HG03097 (cell line): ENCODE results near the gene CREBBP.
"Not testable (repeated sequence)": the region's sequence is repeated elsewhere in the genome, so short reads cannot be mapped to it uniquely, and the experiment has no call there.

Experiments used
- ATAC-seq: cut with Tn5 transposase; IDR thresholded peaks from one replicate; pipeline ENCODE4 v1.9.1; 2021; ENCODE audit not compliant: unreplicated experiment, low FRiP score

CREBBP gene

DNA sequence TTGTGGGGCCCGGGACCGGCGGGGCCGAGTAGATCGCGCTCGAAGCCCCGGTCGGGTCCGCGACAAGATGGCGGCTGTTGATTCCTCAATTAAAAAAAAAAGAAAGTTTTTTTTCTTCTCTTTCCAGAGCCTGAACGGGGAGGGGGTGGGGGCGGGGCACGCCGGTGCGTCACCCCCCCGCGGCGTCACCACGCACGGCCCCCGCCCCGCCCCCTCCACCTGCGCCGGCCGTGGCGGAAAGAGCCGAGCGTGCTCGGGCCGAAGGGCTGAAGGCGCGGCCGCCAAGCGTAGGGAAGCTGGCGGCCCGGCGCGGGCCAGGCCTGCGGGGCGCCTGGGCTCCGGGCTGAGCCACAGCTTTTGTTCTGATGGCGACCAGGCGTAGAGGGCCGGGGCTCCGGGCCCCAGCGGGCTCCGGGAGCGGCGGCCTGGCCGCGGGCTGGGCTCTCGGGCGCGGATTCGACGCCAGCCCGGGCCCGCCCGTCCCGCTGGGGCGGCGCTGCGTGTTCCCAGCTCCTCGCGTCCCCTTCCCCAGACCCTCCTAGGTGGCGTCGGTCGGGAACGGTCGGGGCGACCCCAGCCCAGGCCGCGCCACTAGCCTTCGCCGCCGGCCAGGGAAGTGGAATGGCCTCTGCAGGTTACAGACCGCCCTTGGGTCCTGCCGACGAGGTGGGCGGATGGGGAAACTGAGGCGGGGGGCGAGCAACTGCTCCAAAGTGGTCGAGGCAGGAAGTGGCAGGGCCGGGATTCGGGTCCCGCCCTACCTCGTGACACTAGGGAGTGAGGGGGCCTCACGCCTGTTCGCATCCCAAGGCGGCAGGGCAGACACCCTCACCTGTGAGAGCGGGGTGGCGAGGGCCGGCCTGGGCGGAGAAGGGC, at the start of gene CREBBP:
CREBBP (minus strand) TSS at position 91 of the 876 bp plus-strand sequence. CDS start 797 bp downstream, outside the sequence.
- peak; percentile 77 for ATAC-seq

DNA sequence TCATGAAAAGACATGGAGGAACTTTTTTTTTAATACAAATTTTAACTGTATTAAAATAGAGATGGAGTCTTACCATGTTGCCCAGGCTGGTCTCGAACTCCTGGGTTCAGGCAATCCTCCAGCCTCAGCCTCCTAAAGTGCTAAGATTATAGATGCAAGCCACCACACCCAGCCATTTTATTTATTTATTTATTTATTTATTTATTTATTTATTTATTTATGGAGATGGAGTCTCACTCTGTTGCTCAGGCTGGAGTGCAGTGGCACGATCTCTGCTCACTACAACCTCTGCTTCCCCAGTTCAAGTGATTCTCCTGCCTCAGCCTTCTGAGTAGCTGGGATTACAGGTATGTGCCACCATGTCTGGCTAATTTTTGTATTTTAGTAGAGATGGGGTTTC, 46.6 kb upstream of the CREBBP start:
- ATAC-seq = not testable (repeated sequence)

DNA sequence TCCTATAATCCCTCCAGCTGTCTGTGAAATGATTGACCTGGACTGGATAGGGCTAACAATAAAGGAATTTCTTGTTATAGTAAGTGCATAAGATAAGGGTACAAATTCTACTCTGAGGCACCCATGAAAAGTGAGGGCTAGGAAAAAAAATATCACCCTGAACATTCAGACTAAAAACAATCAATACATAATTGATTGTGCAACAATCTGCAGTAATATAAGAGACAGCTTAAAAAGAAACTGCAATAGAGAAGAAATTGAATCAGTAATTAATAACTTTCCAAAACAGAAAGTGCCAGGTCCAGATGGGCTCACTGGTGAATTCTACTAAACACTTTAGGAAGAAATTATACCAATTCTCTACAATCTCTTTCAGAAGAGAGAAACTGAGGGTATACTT, 44.2 kb upstream of the CREBBP start:
- ATAC-seq = no peak

DNA sequence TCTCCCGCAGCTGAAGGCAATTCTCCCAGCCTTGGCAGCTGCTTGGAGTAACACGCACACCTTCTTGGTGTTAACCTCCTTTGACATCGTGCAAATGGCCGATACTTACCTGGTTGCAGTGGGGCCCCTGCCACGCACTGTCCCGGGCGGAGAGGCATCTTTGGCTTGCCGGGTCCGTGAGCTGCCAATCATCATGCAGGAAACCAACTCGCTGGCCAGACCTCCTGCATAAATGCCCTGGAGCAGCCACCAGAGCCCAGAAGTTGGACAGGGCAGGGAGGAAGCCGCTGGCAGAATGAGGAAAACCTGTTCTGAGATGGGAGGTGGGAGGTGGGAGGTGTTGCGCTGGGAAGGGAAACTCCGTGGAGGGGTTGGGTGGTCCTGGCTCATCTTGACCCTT, 41.7 kb upstream of the CREBBP start:
- no peak for ATAC-seq

DNA sequence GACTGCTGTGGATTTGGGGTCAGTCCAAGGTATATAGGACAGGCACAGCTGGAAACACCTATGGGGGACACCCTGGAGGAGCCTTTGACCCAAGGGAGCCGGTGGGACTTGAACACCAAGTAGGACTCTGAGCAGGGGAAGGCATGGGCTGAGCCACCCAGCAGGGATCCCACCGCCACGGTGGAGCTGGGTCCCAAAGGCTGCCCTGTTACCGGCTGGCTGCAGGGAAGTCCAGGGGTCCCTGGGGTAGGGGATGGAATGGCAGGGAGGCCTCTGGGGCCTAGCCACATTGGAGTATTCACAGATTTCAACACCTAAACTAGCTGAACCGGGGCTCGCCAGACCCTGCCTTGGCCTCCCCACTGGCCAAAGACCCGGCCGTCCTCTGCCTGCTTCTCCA, 39.7 kb upstream of the CREBBP start:
- no peak for ATAC-seq

DNA sequence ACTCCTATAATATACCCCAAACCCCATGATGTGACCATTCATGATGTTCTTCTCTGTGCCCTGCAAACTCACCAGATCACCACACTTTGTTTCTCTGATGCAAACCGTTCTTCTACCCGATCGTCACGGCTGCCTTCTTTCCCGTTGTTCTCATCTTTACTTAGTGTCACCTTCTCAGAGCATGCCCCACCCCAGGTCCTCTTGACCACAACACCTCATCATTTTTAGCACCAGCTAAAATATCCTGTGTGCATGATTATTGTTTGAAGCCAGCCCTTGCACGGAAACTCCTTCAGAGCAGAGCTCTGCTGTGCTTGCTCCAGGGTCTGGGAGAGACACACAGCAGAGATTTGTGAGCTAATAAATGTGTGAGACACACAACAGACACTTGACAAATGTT, 38.9 kb upstream of the CREBBP start:
- no peak for ATAC-seq

DNA sequence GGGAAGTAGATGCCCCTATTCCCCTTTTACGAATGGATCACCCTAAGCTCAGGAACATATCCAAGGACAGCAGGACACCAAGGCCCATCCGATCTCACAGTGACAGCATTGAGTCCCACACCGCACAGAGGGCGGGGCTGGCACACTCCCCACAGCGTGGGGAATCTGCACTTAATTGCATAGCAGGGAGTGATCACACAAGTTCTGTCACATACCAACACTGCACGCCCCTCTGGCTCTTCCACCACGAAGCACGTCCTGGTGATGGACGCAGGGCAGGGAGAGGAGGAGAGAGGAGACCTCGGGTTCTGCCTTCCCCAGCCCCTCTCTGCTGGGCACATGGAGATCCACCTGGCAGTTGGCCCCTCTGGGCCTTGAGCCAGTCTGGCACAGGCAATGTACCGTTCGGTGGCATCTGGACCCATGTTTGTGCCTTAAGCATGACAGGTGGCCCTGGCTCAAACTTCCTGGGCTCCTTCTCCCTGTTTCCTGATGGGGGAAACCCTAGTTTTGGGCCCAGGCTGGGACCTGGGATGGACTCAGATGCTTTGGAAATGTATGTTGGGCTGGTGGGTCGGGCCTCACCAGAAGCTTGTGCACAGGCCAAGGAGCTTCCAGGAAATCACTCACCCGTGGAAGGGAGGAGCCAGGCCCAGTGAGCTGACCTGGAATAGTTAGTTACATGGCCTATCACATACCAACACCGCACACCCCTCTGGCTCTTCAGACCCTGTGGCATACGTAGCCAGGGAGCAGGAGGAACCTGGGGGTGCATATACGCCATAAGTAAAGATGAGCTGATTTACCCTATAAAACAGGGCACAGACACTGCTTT, 35.1 kb upstream of the CREBBP start:
- ATAC-seq = no peak

DNA sequence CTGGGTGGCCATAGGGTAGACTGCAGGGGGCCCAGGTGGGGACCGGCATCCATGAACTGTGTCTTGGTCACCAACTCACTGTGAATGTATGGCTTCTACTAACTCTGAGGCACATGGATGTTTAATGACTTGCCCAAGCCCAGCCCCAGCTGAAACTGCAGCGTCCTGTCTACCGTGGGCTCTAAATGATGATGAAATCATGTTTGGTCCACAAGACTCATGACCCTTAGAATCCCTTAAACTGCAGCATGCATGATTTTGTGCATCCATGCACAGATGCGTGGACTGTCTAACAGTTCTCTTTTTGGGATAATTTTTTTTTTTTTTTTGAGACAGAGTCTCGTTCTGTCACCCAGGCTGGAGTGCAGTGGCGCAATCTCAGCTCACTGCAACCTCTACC, 32.4 kb upstream of the CREBBP start:
- ATAC-seq = no peak

DNA sequence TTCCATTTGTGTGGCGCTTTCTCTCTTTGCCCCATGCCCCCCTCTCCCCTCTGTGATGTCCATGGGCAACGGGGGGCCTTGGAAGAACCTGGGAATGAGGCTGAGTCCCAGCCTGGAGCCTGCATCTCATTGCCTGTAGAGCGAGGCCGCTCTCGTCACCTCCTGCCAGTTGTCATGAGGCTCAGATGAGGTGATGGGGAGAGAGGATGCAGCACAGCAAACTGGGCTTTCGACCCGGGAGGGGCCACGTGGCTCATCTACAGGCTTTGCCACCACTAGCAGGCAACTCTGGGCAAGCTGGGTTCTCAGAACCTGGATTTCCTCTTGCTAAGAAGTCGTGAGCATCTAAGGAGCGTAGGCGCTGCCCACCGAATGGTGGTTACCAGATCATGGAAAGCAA, 31.9 kb upstream of the CREBBP start:
- ATAC-seq = no peak

DNA sequence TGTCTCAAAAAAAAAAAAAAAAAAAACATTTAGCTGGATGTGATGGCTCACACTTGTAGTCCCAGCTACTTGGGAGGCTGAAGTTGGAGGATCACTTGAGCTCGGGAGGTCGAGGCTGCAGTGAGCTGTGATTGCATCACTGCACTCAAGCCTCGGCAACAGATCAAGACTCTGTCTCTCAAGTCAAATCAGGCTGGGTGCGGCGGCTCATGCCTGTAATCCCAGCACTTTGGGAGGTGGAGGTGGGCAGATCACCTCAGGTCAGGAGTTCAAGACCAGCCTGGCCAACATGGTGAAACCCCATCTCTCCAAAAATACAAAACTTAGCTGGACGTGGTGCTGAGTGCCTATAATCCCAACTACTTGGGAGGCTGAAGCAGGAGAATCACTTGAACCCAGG, 31.2 kb upstream of the CREBBP start:
- ATAC-seq = not testable (repeated sequence)

DNA sequence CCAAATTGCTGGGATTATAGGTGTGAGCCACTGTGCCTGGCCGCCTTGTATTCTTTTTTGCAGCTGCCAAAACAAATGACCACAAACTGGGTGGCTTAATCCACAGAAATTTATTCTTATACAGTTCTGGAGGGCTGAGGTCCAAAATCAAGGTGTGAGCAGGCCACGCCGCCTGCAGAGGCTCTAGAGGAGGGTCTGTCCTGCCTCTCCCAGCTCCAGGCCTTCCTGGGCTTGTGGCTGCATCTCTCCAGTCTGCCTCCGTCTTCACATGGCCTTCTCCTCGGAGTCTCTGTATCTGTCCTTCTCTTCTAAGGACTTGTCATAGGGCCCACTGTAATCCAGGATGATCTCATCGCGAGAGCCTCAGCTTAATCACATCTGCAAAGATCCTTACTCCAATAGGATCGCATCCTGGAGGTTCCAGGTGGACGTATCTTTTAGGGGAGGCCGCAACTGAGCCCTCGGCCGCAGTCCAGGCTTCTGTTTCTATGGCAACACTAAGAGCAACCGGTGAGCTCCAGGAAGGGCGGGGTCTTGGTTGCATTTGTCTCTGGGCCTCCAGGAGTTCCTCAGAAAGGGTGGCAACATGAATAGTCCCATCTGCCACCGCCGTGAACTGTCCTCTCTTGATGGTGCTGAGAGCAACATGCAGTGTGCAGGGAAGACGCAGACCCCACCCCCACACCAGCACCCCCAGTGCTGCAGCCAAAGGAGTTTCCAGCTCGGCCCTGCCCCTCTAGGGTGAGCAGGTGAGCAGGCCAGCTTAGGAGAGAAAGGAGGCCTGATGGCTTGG, 29.5 kb upstream of the CREBBP start:
- ATAC-seq = no peak

DNA sequence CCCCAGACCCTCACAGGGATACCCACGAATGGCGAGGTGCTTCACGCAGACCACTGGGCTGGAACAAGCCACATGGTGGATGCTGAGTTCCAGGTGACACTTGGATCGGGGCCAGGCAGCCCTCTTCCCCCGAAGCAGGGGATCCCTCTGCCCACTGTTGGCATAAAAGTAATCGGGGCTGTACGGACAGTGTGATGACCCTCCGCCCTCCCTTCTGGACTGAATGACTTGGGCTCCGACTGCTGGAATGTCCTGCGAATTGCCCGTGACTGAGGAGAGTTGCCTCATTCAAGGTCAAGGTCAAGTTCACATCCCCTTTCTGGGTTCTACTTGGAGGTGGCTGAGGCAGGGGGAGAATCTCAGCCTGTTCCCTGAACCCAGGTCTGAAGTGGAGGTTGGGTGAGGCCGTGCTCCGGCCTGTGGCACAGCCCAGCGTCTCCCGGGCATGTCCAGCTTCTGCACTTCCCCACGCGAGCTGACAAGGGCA, 28.5 kb upstream of the CREBBP start:
- no peak for ATAC-seq

DNA sequence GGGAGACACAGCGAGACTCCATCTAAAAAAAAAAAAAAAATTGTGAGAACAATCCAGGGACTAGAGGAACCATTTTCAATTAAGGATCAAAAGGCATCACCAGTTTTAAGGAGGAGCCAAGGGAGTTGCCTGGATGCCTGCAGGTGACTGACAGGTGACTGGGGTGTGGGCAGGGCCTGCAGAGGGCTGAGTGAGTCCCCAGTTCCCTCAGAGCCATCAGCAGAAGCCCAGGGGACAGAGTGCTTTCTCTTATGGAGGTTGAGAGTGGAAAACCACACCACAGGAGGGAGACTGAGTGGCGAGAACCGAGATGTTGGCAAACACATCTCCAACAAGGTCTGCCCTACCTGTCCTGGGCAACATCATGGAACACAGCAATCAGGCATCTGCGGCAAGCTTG, 27.1 kb upstream of the CREBBP start:
- ATAC-seq = no peak

DNA sequence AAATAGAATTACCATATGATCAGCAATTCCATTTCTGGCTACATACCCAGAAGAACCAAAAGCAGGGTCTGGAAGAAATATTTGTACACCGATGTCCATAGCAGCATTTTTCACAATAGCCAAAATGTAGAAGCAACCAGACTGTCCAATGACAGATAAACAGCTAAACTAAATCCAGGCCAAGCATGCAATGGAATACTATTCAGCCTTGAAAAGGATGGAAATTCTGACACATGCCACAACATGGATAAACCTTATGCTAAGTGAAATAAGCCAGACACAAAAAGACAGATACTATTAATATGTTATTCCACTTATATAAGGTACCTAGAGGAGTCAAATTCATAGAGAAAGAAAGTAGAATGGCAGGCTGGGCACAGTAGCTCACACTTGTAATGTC, 25.9 kb upstream of the CREBBP start:
- no peak for ATAC-seq

DNA sequence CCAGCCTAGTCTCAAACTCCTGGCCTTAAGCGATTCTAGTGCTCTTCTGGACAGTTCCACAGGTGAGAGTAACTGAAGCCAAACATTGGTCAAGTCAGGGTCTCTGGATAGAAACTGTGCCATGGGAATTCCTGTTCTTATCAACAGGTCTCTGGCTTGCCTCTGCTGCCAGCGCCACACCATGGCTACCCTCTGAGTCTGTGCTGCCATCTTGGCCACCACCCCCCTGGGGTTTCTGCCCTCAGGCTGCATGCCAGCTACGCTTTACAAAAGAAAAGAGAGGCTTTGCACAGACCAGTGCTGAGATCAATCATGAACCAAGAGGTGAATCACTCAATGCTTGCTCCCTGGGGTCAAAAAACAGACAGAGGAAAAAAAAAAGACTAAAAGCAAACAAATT, 24.4 kb upstream of the CREBBP start:
- no peak for ATAC-seq

DNA sequence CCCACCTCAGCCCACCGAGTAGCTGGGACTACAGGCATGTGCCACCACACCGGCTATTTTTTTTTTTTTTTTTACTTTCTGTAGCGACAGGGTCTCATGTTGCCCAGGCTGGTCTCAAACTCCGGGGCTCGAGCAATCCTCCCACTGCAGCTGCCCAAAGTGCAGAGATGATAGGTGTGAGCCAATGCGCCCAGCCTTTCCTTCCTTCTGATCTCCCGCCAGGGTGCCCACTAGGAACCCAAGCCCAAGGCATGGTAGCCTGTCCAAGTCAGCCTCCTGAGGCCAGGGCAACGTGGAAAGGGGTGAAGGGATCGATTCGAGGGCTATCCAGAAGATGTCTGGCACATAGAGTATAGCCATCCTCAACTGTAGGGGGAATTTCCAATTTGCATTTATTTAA, 9.6 kb upstream of the CREBBP start:
- ATAC-seq = no peak

DNA sequence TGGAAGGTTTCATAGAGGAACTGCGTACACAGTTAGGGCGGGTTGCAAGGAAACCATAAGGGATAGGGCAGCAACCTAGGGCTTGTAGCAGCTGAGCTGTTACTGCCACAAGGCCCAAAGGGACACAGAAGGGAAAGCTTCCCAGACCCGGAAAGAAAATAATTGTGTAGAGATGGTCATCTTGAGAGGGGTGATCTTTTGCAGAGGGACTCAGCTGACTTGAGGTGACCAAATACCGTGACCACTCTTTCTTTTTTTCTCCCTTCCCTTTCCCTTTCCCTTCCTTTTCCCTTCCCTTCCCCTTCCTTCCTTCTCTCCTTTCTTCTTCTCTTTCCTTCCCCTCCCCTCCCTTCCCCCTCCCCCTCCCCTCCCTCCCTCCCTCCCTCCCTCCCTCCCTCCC, 8.5 kb upstream of the CREBBP start:
- ATAC-seq = no peak

DNA sequence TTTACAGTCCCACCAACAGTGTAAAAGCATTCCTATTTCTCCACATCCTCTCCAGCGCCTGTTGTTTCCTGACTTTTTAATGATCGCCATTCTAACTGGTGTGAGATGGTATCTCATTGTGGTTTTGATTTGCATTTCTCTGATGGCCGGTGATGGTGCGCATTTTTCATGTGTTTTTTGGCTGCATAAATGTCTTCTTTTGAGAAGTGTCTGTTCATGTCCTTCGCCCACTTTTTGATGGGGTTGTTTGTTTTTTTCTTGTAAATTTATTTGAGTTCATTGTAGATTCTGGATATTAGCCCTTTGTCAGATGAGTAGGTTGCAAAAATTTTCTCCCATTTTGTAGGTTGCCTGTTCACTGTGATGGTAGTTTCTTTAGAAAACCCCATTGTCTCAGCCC, 5.5 kb upstream of the CREBBP start:
- ATAC-seq = not testable (repeated sequence)

DNA sequence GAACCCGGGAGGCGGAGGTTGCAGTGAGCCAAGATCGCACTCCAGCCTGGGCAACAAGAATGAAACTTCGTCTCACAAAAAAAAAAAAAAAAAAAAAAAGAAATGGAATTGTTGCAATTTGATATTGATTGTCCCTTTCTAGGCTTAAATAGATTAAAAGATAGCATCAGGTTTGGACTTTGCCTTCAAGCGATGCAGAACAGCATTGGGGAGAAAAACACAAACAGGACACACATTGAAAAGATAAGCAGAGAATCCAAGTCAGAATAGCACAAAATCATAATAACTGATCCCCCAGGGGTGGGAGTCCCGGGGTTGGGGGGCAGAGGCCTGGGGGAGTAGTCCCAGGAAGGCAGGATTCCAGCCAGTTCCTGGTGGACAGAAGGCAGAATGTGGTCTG, 3.9 kb upstream of the CREBBP start:
- ATAC-seq = no peak

DNA sequence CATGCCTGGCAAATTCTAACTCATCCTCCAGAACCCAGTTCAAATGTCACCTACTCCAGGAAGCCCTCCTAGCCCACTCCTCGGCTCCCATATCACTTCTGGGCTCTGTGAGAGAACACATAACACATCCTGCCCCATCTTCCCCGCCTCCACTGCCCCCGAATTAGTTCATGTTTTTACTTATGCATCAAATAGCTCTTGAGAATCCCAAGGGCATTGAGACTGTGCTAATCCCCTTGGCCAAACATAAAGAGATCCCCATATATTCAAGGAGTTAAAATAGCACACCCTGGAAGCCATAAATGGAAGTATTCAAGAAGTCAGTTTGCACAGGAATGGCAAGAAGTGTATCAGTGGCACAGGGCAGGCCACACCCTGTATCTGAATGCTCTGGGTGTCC, 2.0 kb upstream of the CREBBP start:
- ATAC-seq = no peak

DNA sequence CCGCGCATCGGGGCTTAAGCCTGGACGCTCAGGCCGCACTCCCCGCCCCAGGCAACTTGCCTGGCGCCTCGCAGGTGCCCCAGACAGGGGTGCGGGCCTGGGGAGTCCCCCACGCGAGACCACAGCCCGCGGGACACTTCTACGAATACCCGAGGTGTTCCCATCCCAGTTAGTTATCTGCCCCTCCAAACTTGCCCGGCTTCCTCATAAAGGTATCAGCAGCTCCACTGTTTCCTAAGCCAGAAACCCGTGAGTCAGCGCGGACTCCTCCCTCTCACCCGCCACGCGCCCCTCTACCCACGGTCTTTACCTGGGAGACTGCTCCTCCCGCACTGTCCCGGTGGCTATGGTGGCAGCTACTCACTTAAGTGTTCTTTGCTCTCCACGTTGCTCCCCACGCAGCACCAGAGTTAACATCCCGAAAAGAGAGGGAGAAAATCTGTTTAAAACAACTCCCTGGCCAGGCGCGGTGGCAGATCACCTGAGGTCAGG, 1.0 kb upstream of the CREBBP start:
- ATAC-seq = no peak
